K562 (cell line): Measurements from ENCODE around the gene STXBP4. TPM values are rescaled to one million over a fixed set of nuclear protein-coding genes. Genes with fewer than 3 reads are reported as not detected.

ENCODE experiments used
- ATAC-seq: fragments of 200-7000 bp; cut with Tn5 transposase; 3 replicates; pipeline ENCODE4 v1.9.1; 2020; ENCODE audit warnings: moderate library complexity
- BruUV-seq: library from RNA; stranded (reverse); fragments of 400-500 nt; replicated peaks from 2 replicates; lab custom pipeline; 2021; lab: Mats Ljungman, UMichigan
- CTCF ChIA-PET: fragments of 300-600 bp; formaldehyde crosslinking; extraction: SDS; loops from one replicate; lab custom pipeline; 2021; ENCODE audit warnings: low intra/inter-chr PET ratio; lab: Yijun Ruan, JAX
- POLR2A ChIA-PET: fragments of 300-600, 350-650 bp; sonication (Branson Sonifier 250); formaldehyde crosslinking; extraction: SDS; loops from one replicate; lab custom pipeline; 2021; ENCODE audit warnings: antibody characterized with exemption, inconsistent platforms; lab: Yijun Ruan, JAX
- DNase-seq, 4 experiments: peaks; one replicate each; pipeline versions ENCODE4 v3.0.0 to v3.0.0-alpha.2; 2011 to 2018; ENCODE audit warnings: low spot score in 3 of 4, mixed read lengths in 3 of 4; ENCODE audit errors: extremely low read depth in 1 of 4
- FAIRE-seq: peaks from 2 replicates; lab custom pipeline; 2011; peaks lifted over from hg19 to GRCh38; lab: Jason Lieb, UNC
- H2AFZ ChIP-seq: 2 replicates; pipeline ENCODE4 v1.6.0; 2011; ENCODE audit warnings: low read depth, low read length, control low read depth, inconsistent platforms
- H3K27ac ChIP-seq: fragments of 200-600 bp; 3 replicates; pipeline ENCODE4 v1.8.0; 2011; ENCODE audit warnings: low read depth, mild to moderate bottlenecking, control low read depth, inconsistent platforms, low read length, moderate library complexity, mixed read lengths; ENCODE audit errors: extremely low read depth
- H3K27me3 ChIP-seq, 2 experiments: fragments of 300-600 bp in 1 of 2; 2 replicates in 1 of 2; 3 replicates in 1 of 2; pipeline versions ENCODE4 v1.6.0 to v1.8.0; 2011; ENCODE audit warnings: inconsistent platforms in 2 of 2, low read length in 2 of 2, mild to moderate bottlenecking in 1 of 2, mixed read lengths in 1 of 2, moderate library complexity in 1 of 2; ENCODE audit not compliant: control insufficient read depth in 2 of 2, insufficient read depth in 2 of 2
- H3K36me3 ChIP-seq: fragments of 300-600 bp; 3 replicates; pipeline ENCODE4 v1.8.0; 2011; ENCODE audit warnings: mild to moderate bottlenecking, low read length, inconsistent platforms; ENCODE audit not compliant: control insufficient read depth, insufficient read depth
- H3K4me1 ChIP-seq, 2 experiments: fragments of 200-600 bp in 1 of 2; replicated peaks in 1 of 2; 2 replicates in 1 of 2; 3 replicates in 1 of 2; pipeline versions ENCODE4 v1.5.1 to v1.8.0; 2011; ENCODE audit warnings: inconsistent platforms in 2 of 2, low read length in 2 of 2, mild to moderate bottlenecking in 1 of 2, mixed read lengths in 1 of 2, moderate library complexity in 1 of 2; ENCODE audit not compliant: control insufficient read depth in 2 of 2, insufficient read depth in 2 of 2
- H3K4me2 ChIP-seq: 2 replicates; pipeline ENCODE4 v1.6.1; 2011; ENCODE audit warnings: low read length, control low read depth, inconsistent platforms, mixed read lengths; ENCODE audit not compliant: insufficient read depth
- H3K4me3 ChIP-seq: fragments of 200-600 bp; sonication (generic), shearing (Covaris generic); 2 replicates; pipeline ENCODE4 v1.5.1; 2016; ENCODE audit warnings: control low read depth, inconsistent platforms
- H3K79me2 ChIP-seq: fragments of 200-600 bp; 3 replicates; pipeline ENCODE4 v1.8.0; 2011; ENCODE audit warnings: low read length, inconsistent platforms; ENCODE audit not compliant: control insufficient read depth, insufficient read depth
- H3K9ac ChIP-seq, 2 experiments: 2 replicates each; pipeline versions ENCODE4 v1.6.0 to v1.6.1; 2011; ENCODE audit warnings: low read depth in 2 of 2, low read length in 2 of 2, control low read depth in 1 of 2, inconsistent platforms in 1 of 2, mild to moderate bottlenecking in 1 of 2, mixed read lengths in 1 of 2; ENCODE audit not compliant: insufficient read depth in 1 of 2
- H3K9me1 ChIP-seq: one replicate; pipeline ENCODE4 v1.6.0; 2011; ENCODE audit warnings: inconsistent platforms, mild to moderate bottlenecking, low read length, moderate library complexity; ENCODE audit not compliant: control insufficient read depth, insufficient read depth
- H3K9me3 ChIP-seq: replicated peaks from 2 replicates; pipeline ENCODE4 v1.5.1; 2011; ENCODE audit warnings: low read depth, low read length, inconsistent platforms; ENCODE audit not compliant: control insufficient read depth, insufficient read depth
- H4K20me1 ChIP-seq: replicated peaks from 2 replicates; pipeline ENCODE4 v1.6.1; 2011; ENCODE audit warnings: low read length, inconsistent platforms, mixed read lengths; ENCODE audit not compliant: control insufficient read depth, insufficient read depth
- C11orf30 ChIP-seq: fragments of 450-650 bp; IDR thresholded peaks from 2 replicates; pipeline ENCODE4 v1.6.1; 2016; ENCODE audit warnings: low read depth, mild to moderate bottlenecking
- CEBPB ChIP-seq: fragments of 450-650 bp; IDR thresholded peaks from 2 replicates; pipeline ENCODE4 v1.6.1; 2016; ENCODE audit warnings: missing genetic modification characterization, missing compliant biosample characterization
- CEBPG ChIP-seq, 3 experiments: fragments of 200-800 bp in 1 of 3; sonication (Bioruptor generic) in 1 of 3; sonication (generic) in 1 of 3; formaldehyde crosslinking in 1 of 3; IDR thresholded peaks in 2 of 3; conservative IDR thresholded peaks in 1 of 3; 2 replicates each; pipeline versions ENCODE4 v1.6.1 to v1.8.0; 2016 to 2022; ENCODE audit warnings: missing compliant biosample characterization in 2 of 3, missing genetic modification characterization in 2 of 3, mild to moderate bottlenecking in 1 of 3, missing genetic modification reagents in 1 of 3
- ETV6 ChIP-seq, 3 experiments: fragments of 150-350 bp in 1 of 3; sonication (generic) in 1 of 3; formaldehyde crosslinking in 1 of 3; IDR thresholded peaks; 2 replicates each; pipeline versions ENCODE4 v1.6.1 to v1.8.0; 2014 to 2022; ENCODE audit warnings: borderline replicate concordance in 2 of 3, low read depth in 2 of 3, antibody characterized with exemption in 1 of 3, low read length in 1 of 3, mild to moderate bottlenecking in 1 of 3, missing genetic modification reagents in 1 of 3
- KDM5B ChIP-seq: fragments of 200-600 bp; sonication (generic); IDR thresholded peaks from 2 replicates; pipeline ENCODE4 v1.6.1; 2012; ENCODE audit warnings: low read depth, mild to moderate bottlenecking, moderate library complexity, low read length, control low read depth, inconsistent platforms; ENCODE audit not compliant: insufficient replicate concordance
- MNT ChIP-seq, 2 experiments: fragments of 450-650 bp; conservative IDR thresholded peaks; 2 replicates each; pipeline ENCODE4 v1.6.1; 2017; ENCODE audit warnings: mild to moderate bottlenecking in 2 of 2, moderate library complexity in 2 of 2
- NFYB ChIP-seq: IDR thresholded peaks from 2 replicates; pipeline ENCODE4 v1.6.1; 2011; ENCODE audit warnings: mild to moderate bottlenecking, moderate library complexity; ENCODE audit not compliant: insufficient read length; ENCODE audit errors: extremely low read depth
- SRSF7 ChIP-seq: fragments of 200-400 bp; formaldehyde crosslinking; optimal IDR thresholded peaks from 2 replicates; pipeline ENCODE3; 2017; ENCODE audit warnings: mild to moderate bottlenecking, low read depth, low read length
- TEAD4 ChIP-seq, 2 experiments: sonication (generic) in 1 of 2; formaldehyde crosslinking in 1 of 2; IDR thresholded peaks; 2 replicates each; pipeline versions ENCODE4 v1.6.1 to v1.8.0; 2012 to 2022; ENCODE audit warnings: borderline replicate concordance in 1 of 2, inconsistent platforms in 1 of 2, low read length in 1 of 2, mild to moderate bottlenecking in 1 of 2, missing genetic modification reagents in 1 of 2
- ZNF3 ChIP-seq: fragments of 250-450 bp; sonication (Bioruptor Pico); IDR thresholded peaks from 2 replicates; pipeline ENCODE4 v1.5.0; 2021; ENCODE audit warnings: mild to moderate bottlenecking, moderate library complexity
- WGBS: fragments of 100-300 bp; shearing (Covaris generic); methylation state at CpG from one replicate; pipeline ENCODE4 v1.1.6; 2016; ENCODE audit warnings: low coverage, mixed read lengths; ENCODE audit not compliant: insufficient coverage; ENCODE audit errors: missing lambda C conversion rate; 5-methylcytosine and 5-hydroxymethylcytosine counted together
- in situ Hi-C: fragments of 300-500 bp; cut with MboI; formaldehyde crosslinking; loops from 4 replicates; pipeline ENCODE4 v1.15.0; 2018; ENCODE audit warnings: inconsistent platforms, mixed read lengths
- intact Hi-C: fragments of 100-400 bp; cut with micrococcal nuclease; formaldehyde crosslinking; loops from 2 replicates; pipeline ENCODE4 v1.14.2; 2022
- polyA plus RNA-seq, 8 experiments: library from polyadenylated mRNA; depleted of rRNA in 4 of 8; stranded (reverse) in 5 of 8; unstranded in 3 of 8; fragments of >200 nt; fragmentation: Nextera tagmentation in 2 of 8; fragmentation: Illumina TruSeq in 1 of 8; extraction: Ambion mirVana in 2 of 8; extraction: Trizol in 1 of 8; gene quantifications; 2 replicates each; pipeline versions ENCODE4 v1.2.1 to v1.2.3, GENCODE V29; 2011 to 2014; ENCODE audit warnings: inconsistent platforms in 1 of 8, missing spikeins in 1 of 8
- total RNA-seq, 7 experiments: library from RNA; depleted of rRNA in 6 of 7; stranded (reverse); fragments of >200 nt in 6 of 7; fragmentation: Illumina TruSeq in 2 of 7; extraction: Trizol in 2 of 7; gene quantifications; 2 replicates each; pipeline versions ENCODE4 v1.2.1 to v1.2.3, GENCODE V29; 2011 to 2021; ENCODE audit warnings: low replicate concordance in 1 of 7

Gene STXBP4
- total and polyA plus RNA-seq, 9 of the 15 experiments (the other 6 are each of a cell fraction or from before 2014, with no cell fraction given): 11.6 to 23.2 (median 18.5) TPM

GRCh38 chr17:55059724-55060123 lies 91.2 kb downstream of the STXBP4 start (continued):
- no peak for TF ChIP-seq CEBPG (CRISPR knock-in tag; IDR thresholded peaks at IDR 0.05)
- TF ChIP-seq CEBPG (tag; conservative IDR thresholded peaks at IDR 0.05 in 1 of 2, IDR thresholded peaks at IDR 0.05 in 1 of 2): peak in 1 of 2 experiments; percentile 28; a peak in 1 of 4 replicates
- no peak for TF ChIP-seq ETV6 (IDR thresholded peaks at IDR 0.05; ENCODE audit: borderline replicate concordance in 1 of 2, low read depth in 2 of 2, low read length in 1 of 2)
- no peak for TF ChIP-seq ETV6 (CRISPR knock-in tag; IDR thresholded peaks at IDR 0.05; ENCODE audit: borderline replicate concordance)
- TF ChIP-seq CEBPB (tag): 0 out of 2 replicates have a peak, but pooled peaks have one; percentile 30
- TF ChIP-seq SRSF7: no peak

- Histone ChIP-seq H3K79me2 (no peaks in the 10 kb centered on the region), H3K4me3 (no peak overlapping the region), H2AFZ (no peak overlapping the region), H3K27ac (no peak overlapping the region), H4K20me1 (no peaks in the 10 kb centered on the region), H3K4me2 (no peak overlapping the region), H3K27me3 (no peaks in the 10 kb centered on the region), H3K4me1 (peaks cover 6 to 8% of the 10 kb centered on the region in 2 experiments; a peak in 3 of 5 replicates), H3K9me3 (no peaks in the 10 kb centered on the region), H3K9ac (no peak overlapping the region), H3K9me1 (no peaks in the 10 kb centered on the region), H3K36me3 (no peaks in the 10 kb centered on the region)
- no TSS peak for BruUV-seq
- WGBS: 100% methylated on average over 1 of the region's 1 CpG
- intact Hi-C loops (loop anchor here (10.0 kb wide), 1 partner anchor 112 kb away; no protein-coding TSS in a partner anchor), in situ Hi-C loops (no loop called here)
- ChIA-PET POLR2A (no interaction called here), CTCF (no interaction called here)
- no peak for DNase-seq
- no peak for FAIRE-seq
- no peak for TF ChIP-seq NFYB
- no peak for TF ChIP-seq TEAD4 (IDR thresholded peaks at IDR 0.05; ENCODE audit: low read length)
- no peak for TF ChIP-seq TEAD4 (CRISPR knock-in tag; IDR thresholded peaks at IDR 0.05; ENCODE audit: borderline replicate concordance)
- no peak for TF ChIP-seq KDM5B
- no peak for TF ChIP-seq MNT (conservative IDR thresholded peaks at IDR 0.05)
- TF ChIP-seq C11orf30: no peak
- no peak for TF ChIP-seq ZNF3 (CRISPR knock-in tag)
- no peak for ATAC-seq
Observed at GRCh38 chr17:55062921-55063320, 94.4 kb downstream of the STXBP4 start.
